Ishikawa (cell line): ENCODE data around the gene CHAT.

Source experiments
- CEBPB ChIP-seq: IDR thresholded peaks from 2 replicates; pipeline ENCODE4 v1.6.1; 2012
- EP300 ChIP-seq: IDR thresholded peaks from 2 replicates; pipeline ENCODE4 v1.6.1; 2012; ENCODE audit warnings: borderline replicate concordance
- REST ChIP-seq: IDR thresholded peaks from 2 replicates; pipeline ENCODE4 v1.6.1; 2012; ENCODE audit warnings: low read depth, mild to moderate bottlenecking
- TAF1 ChIP-seq: IDR thresholded peaks from 2 replicates; pipeline ENCODE4 v1.6.1; 2012; ENCODE audit warnings: low read depth, mild to moderate bottlenecking
- YY1 ChIP-seq: IDR thresholded peaks from 2 replicates; pipeline ENCODE4 v1.6.1; 2012; ENCODE audit warnings: low read depth

GRCh38 chr10:49713266-49713665 lies 99.4 kb downstream of the CHAT start:
- TF ChIP-seq CEBPB (no peak), REST (no peak), EP300 (no peak), TAF1 (no peak), YY1 (no peak)
